ENCODE data around the gene CCDC194.

DNA sequence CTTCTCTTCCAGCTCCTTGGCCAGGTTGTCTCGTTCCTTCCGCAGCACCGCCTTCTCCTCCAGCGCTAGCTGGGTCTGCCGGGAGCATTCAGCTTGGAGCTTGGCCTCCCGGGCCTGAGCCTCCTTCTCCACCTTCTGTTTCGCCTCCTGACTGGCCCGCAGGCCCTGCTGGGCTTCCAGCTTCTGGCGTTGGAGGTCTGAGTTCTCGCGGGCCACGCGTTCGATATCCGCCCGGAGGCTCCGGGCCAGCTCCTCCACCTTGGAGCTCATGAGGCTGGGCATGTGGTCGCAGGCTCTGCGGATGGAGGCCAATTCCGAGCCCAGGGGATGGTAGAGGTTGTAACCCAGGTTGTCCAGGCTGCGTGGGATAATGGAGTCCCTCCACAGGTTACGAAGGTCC is 28.6 kb downstream of the CCDC194 start:
- TF ChIP-seq ELF4 (IDR thresholded peaks at IDR 0.05), result no peak
- TF ChIP-seq TARDBP (IDR thresholded peaks at IDR 0.05), result no peak
- no peak for TF ChIP-seq NFRKB (IDR thresholded peaks at IDR 0.05)
